ENCODE data around the gene CX3CR1.

CX3CR1 gene

DNA sequence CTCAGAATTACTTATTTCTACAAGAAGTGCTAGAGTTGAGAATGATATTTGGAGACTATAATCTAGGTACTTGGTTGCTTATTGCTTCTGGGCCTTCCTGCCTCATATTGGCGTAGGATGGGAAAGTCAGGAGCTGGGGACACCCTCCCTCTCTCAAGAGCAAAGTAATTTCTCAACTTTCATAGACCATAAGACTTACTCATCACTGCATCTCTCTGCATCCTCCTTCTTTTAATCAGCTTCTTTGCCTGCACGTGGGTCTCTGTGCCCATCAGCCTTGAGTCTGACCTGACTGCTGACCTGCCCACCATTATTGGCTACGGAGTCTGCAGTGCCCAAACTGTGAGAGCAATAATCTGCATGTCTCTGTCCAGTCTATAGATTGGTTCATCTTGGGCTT, 60.1 kb downstream of the CX3CR1 start (continued):
- TF ChIP-seq, protein P1, sequence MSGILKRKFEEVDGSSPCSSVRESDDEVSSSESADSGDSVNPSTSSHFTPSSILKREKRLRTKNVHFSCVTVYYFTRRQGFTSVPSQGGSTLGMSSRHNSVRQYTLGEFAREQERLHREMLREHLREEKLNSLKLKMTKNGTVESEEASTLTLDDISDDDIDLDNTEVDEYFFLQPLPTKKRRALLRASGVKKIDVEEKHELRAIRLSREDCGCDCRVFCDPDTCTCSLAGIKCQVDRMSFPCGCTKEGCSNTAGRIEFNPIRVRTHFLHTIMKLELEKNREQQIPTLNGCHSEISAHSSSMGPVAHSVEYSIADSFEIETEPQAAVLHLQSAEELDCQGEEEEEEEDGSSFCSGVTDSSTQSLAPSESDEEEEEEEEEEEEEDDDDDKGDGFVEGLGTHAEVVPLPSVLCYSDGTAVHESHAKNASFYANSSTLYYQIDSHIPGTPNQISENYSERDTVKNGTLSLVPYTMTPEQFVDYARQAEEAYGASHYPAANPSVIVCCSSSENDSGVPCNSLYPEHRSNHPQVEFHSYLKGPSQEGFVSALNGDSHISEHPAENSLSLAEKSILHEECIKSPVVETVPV (CRISPR knock-in tag; IDR thresholded peaks at IDR 0.05): no peak
- TF ChIP-seq TCF4 (CRISPR knock-in tag; IDR thresholded peaks at IDR 0.05; ENCODE audit: borderline replicate concordance): no peak
- TF ChIP-seq PPARA (CRISPR knock-in tag; IDR thresholded peaks at IDR 0.05; ENCODE audit: borderline replicate concordance): no peak
- TF ChIP-seq TOX (CRISPR knock-in tag; IDR thresholded peaks at IDR 0.05; ENCODE audit: borderline replicate concordance): no peak
- TF ChIP-seq ESRRG (CRISPR knock-in tag; IDR thresholded peaks at IDR 0.05): no peak
- TF ChIP-seq ARNTL (CRISPR knock-in tag; IDR thresholded peaks at IDR 0.05; ENCODE audit: borderline replicate concordance, low read depth): no peak
- TF ChIP-seq ZC3H10 (CRISPR knock-in tag; IDR thresholded peaks at IDR 0.05): no peak
- no peak for TF ChIP-seq BACH2 (CRISPR knock-in tag; IDR thresholded peaks at IDR 0.05; ENCODE audit: borderline replicate concordance)

DNA sequence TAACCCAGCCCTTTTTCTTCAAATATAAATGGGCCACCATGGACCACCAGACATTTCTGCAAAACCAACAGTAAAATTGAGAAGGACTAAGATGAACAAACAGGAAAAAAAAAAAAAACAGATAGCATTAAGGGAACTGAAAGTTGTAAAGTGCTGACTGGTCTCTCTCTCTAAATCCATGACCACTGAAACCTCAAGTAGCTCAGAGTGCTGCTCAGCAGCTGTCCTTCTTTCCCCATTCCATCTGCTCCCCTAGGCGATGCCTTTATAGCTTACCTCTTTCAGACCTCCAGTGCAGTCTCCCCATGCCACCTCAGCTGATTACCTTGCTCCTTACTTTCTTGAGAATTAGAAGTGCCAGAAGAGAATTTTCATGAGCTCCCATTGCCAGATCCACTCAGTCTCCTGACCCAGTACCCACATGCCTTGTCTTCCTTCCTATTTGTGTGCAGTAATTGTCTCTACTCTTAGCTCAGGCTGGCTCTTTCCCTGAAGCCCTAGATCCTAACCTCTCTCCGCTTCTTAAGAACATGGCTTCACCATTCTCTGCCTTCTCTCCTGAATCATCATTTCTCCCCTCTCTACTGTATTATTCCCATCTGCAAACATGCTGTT, 63.6 kb downstream of the CX3CR1 start:
- ATAC-seq: no peak
- TF ChIP-seq ISL1 (CRISPR knock-in tag; IDR thresholded peaks at IDR 0.05) (no peak), ARNTL (CRISPR knock-in tag; IDR thresholded peaks at IDR 0.05; ENCODE audit: borderline replicate concordance, low read depth) (no peak), PPARA (CRISPR knock-in tag; IDR thresholded peaks at IDR 0.05; ENCODE audit: borderline replicate concordance) (no peak), ZNF70 (CRISPR knock-in tag; IDR thresholded peaks at IDR 0.05) (no peak), TCF4 (CRISPR knock-in tag; IDR thresholded peaks at IDR 0.05; ENCODE audit: borderline replicate concordance) (no peak), GLIS3 (CRISPR knock-in tag; IDR thresholded peaks at IDR 0.05) (no peak), CSDC2 (CRISPR knock-in tag; IDR thresholded peaks at IDR 0.05) (no peak), TOX (CRISPR knock-in tag; IDR thresholded peaks at IDR 0.05; ENCODE audit: borderline replicate concordance) (no peak), OSR1 (CRISPR knock-in tag; IDR thresholded peaks at IDR 0.05) (no peak), BACH2 (CRISPR knock-in tag; IDR thresholded peaks at IDR 0.05; ENCODE audit: borderline replicate concordance) (no peak), RARB (CRISPR knock-in tag; IDR thresholded peaks at IDR 0.05) (no peak), ZFP30 (CRISPR knock-in tag; IDR thresholded peaks at IDR 0.05) (no peak), ZNF565 (CRISPR knock-in tag; conservative IDR thresholded peaks at IDR 0.05; ENCODE audit: low read depth) (no peak), ESRRG (CRISPR knock-in tag; IDR thresholded peaks at IDR 0.05) (no peak), ZC3H10 (CRISPR knock-in tag; IDR thresholded peaks at IDR 0.05) (no peak), ZNF8 (CRISPR knock-in tag; IDR thresholded peaks at IDR 0.05) (no peak)
- TF ChIP-seq, protein P2, sequence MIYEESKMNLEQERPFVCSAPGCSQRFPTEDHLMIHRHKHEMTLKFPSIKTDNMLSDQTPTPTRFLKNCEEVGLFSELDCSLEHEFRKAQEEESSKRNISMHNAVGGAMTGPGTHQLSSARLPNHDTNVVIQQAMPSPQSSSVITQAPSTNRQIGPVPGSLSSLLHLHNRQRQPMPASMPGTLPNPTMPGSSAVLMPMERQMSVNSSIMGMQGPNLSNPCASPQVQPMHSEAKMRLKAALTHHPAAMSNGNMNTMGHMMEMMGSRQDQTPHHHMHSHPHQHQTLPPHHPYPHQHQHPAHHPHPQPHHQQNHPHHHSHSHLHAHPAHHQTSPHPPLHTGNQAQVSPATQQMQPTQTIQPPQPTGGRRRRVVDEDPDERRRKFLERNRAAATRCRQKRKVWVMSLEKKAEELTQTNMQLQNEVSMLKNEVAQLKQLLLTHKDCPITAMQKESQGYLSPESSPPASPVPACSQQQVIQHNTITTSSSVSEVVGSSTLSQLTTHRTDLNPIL (CRISPR knock-in tag; IDR thresholded peaks at IDR 0.05; ENCODE audit: low read depth): no peak
- TF ChIP-seq, protein P3, sequence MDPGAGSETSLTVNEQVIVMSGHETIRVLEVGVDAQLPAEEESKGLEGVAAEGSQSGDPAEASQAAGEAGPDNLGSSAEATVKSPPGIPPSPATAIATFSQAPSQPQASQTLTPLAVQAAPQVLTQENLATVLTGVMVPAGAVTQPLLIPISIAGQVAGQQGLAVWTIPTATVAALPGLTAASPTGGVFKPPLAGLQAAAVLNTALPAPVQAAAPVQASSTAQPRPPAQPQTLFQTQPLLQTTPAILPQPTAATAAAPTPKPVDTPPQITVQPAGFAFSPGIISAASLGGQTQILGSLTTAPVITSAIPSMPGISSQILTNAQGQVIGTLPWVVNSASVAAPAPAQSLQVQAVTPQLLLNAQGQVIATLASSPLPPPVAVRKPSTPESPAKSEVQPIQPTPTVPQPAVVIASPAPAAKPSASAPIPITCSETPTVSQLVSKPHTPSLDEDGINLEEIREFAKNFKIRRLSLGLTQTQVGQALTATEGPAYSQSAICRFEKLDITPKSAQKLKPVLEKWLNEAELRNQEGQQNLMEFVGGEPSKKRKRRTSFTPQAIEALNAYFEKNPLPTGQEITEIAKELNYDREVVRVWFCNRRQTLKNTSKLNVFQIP (CRISPR knock-in tag; IDR thresholded peaks at IDR 0.05; ENCODE audit: borderline replicate concordance, low read depth): no peak
- TF ChIP-seq, protein P1 (CRISPR knock-in tag; IDR thresholded peaks at IDR 0.05): no peak
- TF ChIP-seq, protein P4, sequence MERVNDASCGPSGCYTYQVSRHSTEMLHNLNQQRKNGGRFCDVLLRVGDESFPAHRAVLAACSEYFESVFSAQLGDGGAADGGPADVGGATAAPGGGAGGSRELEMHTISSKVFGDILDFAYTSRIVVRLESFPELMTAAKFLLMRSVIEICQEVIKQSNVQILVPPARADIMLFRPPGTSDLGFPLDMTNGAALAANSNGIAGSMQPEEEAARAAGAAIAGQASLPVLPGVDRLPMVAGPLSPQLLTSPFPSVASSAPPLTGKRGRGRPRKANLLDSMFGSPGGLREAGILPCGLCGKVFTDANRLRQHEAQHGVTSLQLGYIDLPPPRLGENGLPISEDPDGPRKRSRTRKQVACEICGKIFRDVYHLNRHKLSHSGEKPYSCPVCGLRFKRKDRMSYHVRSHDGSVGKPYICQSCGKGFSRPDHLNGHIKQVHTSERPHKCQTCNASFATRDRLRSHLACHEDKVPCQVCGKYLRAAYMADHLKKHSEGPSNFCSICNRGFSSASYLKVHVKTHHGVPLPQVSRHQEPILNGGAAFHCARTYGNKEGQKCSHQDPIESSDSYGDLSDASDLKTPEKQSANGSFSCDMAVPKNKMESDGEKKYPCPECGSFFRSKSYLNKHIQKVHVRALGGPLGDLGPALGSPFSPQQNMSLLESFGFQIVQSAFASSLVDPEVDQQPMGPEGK (CRISPR knock-in tag; IDR thresholded peaks at IDR 0.05; ENCODE audit: borderline replicate concordance): no peak

DNA sequence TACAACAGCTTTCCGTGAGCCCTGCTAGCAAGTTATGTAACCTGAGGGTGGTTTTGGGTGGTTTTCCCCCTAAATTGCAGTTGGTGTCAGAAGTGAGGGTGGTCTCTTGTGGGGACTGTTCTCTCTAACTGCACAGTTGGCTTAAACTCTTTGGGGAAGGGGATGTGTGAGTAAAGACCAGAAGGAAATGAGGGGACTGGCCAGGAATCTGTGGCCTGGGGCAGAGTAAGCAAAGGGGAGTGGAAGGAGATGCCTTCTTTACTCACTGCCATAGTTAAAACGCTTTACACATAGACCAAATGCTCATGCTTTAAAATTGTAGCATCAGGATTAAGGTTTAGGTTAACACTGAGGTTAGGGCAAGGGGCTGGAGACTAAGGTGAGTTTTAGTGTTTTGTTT, 66.2 kb downstream of the CX3CR1 start:
- no peak for ATAC-seq
- TF ChIP-seq GLIS3 (CRISPR knock-in tag; IDR thresholded peaks at IDR 0.05): no peak
- TF ChIP-seq, protein P5, sequence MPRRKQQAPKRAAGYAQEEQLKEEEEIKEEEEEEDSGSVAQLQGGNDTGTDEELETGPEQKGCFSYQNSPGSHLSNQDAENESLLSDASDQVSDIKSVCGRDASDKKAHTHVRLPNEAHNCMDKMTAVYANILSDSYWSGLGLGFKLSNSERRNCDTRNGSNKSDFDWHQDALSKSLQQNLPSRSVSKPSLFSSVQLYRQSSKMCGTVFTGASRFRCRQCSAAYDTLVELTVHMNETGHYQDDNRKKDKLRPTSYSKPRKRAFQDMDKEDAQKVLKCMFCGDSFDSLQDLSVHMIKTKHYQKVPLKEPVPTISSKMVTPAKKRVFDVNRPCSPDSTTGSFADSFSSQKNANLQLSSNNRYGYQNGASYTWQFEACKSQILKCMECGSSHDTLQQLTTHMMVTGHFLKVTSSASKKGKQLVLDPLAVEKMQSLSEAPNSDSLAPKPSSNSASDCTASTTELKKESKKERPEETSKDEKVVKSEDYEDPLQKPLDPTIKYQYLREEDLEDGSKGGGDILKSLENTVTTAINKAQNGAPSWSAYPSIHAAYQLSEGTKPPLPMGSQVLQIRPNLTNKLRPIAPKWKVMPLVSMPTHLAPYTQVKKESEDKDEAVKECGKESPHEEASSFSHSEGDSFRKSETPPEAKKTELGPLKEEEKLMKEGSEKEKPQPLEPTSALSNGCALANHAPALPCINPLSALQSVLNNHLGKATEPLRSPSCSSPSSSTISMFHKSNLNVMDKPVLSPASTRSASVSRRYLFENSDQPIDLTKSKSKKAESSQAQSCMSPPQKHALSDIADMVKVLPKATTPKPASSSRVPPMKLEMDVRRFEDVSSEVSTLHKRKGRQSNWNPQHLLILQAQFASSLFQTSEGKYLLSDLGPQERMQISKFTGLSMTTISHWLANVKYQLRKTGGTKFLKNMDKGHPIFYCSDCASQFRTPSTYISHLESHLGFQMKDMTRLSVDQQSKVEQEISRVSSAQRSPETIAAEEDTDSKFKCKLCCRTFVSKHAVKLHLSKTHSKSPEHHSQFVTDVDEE (CRISPR knock-in tag; IDR thresholded peaks at IDR 0.05): no peak
